ENCODE results near the gene DLG2.

DLG2 gene

DNA sequence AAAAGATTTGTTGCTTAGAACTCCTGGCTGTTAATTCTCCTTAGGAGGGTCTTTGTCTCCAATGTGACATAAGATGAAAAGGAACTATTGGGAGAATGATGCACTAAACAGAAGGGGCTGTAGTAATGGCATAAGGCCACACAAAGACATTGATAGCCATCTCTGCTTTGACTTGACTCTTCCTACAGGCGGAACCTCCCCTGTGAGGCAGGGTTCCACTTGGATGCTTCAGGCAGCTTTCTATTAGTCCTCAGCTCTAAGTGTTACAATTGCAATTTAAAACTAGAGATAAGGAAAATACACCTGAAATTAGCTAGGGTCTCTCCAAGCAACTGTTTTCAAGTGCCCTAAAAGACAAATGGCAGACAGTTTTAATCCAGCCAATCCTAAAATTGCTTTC lies 1949.4 kb downstream of the DLG2 start:
- H3K9ac ChIP-seq (ENCODE audit: low read length) = no peak overlapping the region

DNA sequence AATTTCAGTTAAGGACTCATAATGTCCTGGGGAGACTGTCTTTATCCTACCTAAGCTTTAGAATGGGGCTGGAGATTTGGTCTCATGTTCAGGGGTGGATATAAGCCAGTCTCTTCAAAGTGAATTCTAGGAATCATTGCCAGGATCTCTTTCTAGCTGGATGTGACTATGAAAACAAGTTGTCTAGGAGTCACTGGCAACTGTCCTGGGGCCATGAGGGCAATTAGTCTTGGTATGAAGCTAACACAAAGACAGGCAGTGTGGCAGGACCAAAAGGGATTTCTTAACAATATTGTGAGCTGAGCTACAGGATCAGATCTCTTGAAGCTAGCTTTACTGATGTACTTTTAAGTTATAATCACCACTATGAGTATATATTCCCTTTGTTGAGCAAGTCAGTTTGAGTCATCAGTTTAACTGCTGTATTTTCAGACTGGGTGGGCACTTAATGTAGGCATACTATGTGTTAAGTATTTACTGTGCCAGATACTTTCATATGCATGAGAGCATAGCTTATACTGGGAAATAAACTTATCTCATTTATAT lies 1951.0 kb downstream of the DLG2 start:
- no peaks in the 10 kb centered on the region for H3K27me3 ChIP-seq (ENCODE audit: insufficient read depth, low read length)
- no peak overlapping the region for H3K4me3 ChIP-seq (ENCODE audit: low read depth, low read length, poor library complexity, severe bottlenecking)
- H3K9me3 ChIP-seq (ENCODE audit: low read length) = no peaks in the 10 kb centered on the region
- TF ChIP-seq, protein P1, sequence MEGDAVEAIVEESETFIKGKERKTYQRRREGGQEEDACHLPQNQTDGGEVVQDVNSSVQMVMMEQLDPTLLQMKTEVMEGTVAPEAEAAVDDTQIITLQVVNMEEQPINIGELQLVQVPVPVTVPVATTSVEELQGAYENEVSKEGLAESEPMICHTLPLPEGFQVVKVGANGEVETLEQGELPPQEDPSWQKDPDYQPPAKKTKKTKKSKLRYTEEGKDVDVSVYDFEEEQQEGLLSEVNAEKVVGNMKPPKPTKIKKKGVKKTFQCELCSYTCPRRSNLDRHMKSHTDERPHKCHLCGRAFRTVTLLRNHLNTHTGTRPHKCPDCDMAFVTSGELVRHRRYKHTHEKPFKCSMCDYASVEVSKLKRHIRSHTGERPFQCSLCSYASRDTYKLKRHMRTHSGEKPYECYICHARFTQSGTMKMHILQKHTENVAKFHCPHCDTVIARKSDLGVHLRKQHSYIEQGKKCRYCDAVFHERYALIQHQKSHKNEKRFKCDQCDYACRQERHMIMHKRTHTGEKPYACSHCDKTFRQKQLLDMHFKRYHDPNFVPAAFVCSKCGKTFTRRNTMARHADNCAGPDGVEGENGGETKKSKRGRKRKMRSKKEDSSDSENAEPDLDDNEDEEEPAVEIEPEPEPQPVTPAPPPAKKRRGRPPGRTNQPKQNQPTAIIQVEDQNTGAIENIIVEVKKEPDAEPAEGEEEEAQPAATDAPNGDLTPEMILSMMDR (IDR thresholded peaks at IDR 0.05; ENCODE audit: low read length) = no peak
- no peak for TF ChIP-seq EZH2 (IDR thresholded peaks at IDR 0.05; ENCODE audit: borderline replicate concordance, low read length)
- H3K36me3 ChIP-seq (ENCODE audit: insufficient read depth, low read length) = no peaks in the 10 kb centered on the region
- H3K9ac ChIP-seq (ENCODE audit: low read length) = peak overlapping the region; percentile 2; the same call in 1 of the 2 replicates
- H2AFZ ChIP-seq (ENCODE audit: low read length) = no peak overlapping the region
- no peaks in the 10 kb centered on the region for H3F3A ChIP-seq (ENCODE audit: insufficient read depth, low read length)
- H4K20me1 ChIP-seq (ENCODE audit: insufficient read depth, low read length) = no peaks in the 10 kb centered on the region
- no peaks in the 10 kb centered on the region for H3K9me2 ChIP-seq (ENCODE audit: low read depth, low read length)
- H3K4me1 ChIP-seq (ENCODE audit: insufficient read depth, low read length, severe bottlenecking) = peaks cover 71% of the 10 kb centered on the region
- H3K79me2 ChIP-seq (ENCODE audit: insufficient read depth, low read length) = peaks cover 85% of the 10 kb centered on the region
- peak overlapping the region; percentile 48 for H3K4me2 ChIP-seq (ENCODE audit: low read length)
- H3K27ac ChIP-seq (ENCODE audit: low read depth, low read length, poor library complexity, severe bottlenecking) = peak overlapping the region; percentile 55

More for the DNA sequence above, 1949.4 kb downstream of the DLG2 start:
- Histone ChIP-seq H3K36me3 (ENCODE audit: insufficient read depth, low read length) (no peaks in the 10 kb centered on the region), H2AFZ (ENCODE audit: low read length) (no peak overlapping the region), H3K4me1 (ENCODE audit: insufficient read depth, low read length, severe bottlenecking) (peaks cover 74% of the 10 kb centered on the region), H3K4me3 (ENCODE audit: low read depth, low read length, poor library complexity, severe bottlenecking) (peak overlapping the region; percentile 65), H3K9me2 (ENCODE audit: low read depth, low read length) (no peaks in the 10 kb centered on the region), H4K20me1 (ENCODE audit: insufficient read depth, low read length) (no peaks in the 10 kb centered on the region), H3K79me2 (ENCODE audit: insufficient read depth, low read length) (peaks cover 80% of the 10 kb centered on the region), H3K9me3 (ENCODE audit: low read length) (no peaks in the 10 kb centered on the region), H3K27me3 (ENCODE audit: insufficient read depth, low read length) (no peaks in the 10 kb centered on the region), H3K4me2 (ENCODE audit: low read length) (peak overlapping the region; percentile 70; the same call in 1 of the 2 replicates), H3F3A (ENCODE audit: insufficient read depth, low read length) (no peaks in the 10 kb centered on the region), H3K27ac (ENCODE audit: low read depth, low read length, poor library complexity, severe bottlenecking) (peak overlapping the region; percentile 92)
- TF ChIP-seq EZH2 (IDR thresholded peaks at IDR 0.05; ENCODE audit: borderline replicate concordance, low read length) = no peak
- TF ChIP-seq, protein P1 (IDR thresholded peaks at IDR 0.05; ENCODE audit: low read length) = no peak

DNA sequence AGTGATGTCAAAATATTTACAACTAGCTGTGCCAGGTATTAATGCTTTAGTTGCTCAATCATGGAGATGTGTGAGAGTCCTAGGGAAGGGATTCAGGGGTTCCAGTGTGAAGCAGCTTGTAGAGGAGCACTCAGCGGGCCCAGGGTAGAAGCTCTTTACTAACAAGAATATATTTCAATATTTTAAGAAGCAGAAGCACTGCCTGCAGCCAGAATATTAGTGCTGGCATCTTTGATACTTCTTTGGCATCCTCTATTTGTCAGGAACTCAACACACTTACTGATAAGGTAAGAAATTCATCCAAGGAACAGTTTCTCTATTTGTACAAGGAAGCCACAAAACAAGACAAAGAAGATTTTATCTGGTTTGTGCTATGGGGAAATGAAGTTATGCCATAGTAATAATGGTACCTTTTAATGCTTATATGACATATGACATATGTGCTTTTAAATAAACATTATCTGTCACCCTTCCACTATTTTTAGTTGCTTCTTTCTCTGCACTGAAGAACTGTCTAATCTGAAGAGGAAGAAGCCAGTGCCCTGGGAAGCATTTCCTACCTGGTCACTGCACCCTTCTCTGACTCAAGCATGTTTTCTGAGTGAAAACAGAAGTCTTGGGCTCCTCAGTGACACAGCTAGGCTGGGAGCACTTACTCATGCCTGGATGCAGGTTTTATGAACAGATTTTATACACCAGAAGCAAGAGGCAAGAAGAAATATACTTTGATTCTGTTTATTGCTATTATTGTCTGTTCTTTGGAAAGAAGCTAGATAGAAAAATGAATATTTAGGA lies 1952.8 kb downstream of the DLG2 start:
- Histone ChIP-seq H3K79me2 (ENCODE audit: insufficient read depth, low read length) (peaks cover 85% of the 10 kb centered on the region), H3K4me2 (ENCODE audit: low read length) (peak overlapping the region; percentile 8; the same call in 1 of the 2 replicates), H3K27me3 (ENCODE audit: insufficient read depth, low read length) (no peaks in the 10 kb centered on the region), H3K9ac (ENCODE audit: low read length) (peak overlapping the region; percentile 13; the same call in 1 of the 2 replicates), H3K9me2 (ENCODE audit: low read depth, low read length) (no peaks in the 10 kb centered on the region), H3K9me3 (ENCODE audit: low read length) (no peaks in the 10 kb centered on the region), H3K4me1 (ENCODE audit: insufficient read depth, low read length, severe bottlenecking) (peaks cover 61% of the 10 kb centered on the region), H2AFZ (ENCODE audit: low read length) (no peak overlapping the region), H3K27ac (ENCODE audit: low read depth, low read length, poor library complexity, severe bottlenecking) (peak overlapping the region; percentile 55), H3K36me3 (ENCODE audit: insufficient read depth, low read length) (no peaks in the 10 kb centered on the region), H3K4me3 (ENCODE audit: low read depth, low read length, poor library complexity, severe bottlenecking) (no peak overlapping the region), H3F3A (ENCODE audit: insufficient read depth, low read length) (no peaks in the 10 kb centered on the region), H4K20me1 (ENCODE audit: insufficient read depth, low read length) (no peaks in the 10 kb centered on the region)
- TF ChIP-seq EZH2 (IDR thresholded peaks at IDR 0.05; ENCODE audit: borderline replicate concordance, low read length) = no peak
- TF ChIP-seq, protein P1 (IDR thresholded peaks at IDR 0.05; ENCODE audit: low read length) = no peak

Data from OCI-LY1 (cell line).